HG03439 (cell line): ENCODE measurements around the gene CKMT2.
A peak's percentile ranks its signal among the peaks of the same experiment; 100 is the strongest.
"Not testable (repeated sequence)": the region's sequence is repeated elsewhere in the genome, so short reads cannot be mapped to it uniquely, and the experiment has no call there.

Experiments
- ATAC-seq: cut with Tn5 transposase; IDR thresholded peaks from one replicate; pipeline ENCODE4 v1.9.1; 2021; ENCODE audit warnings: mild to moderate bottlenecking, moderate library complexity; ENCODE audit not compliant: unreplicated experiment

Gene CKMT2

GRCh38 chr5:81249240-81249639, 16.1 kb downstream of the CKMT2 start:
- ATAC-seq, result no peak

DNA sequence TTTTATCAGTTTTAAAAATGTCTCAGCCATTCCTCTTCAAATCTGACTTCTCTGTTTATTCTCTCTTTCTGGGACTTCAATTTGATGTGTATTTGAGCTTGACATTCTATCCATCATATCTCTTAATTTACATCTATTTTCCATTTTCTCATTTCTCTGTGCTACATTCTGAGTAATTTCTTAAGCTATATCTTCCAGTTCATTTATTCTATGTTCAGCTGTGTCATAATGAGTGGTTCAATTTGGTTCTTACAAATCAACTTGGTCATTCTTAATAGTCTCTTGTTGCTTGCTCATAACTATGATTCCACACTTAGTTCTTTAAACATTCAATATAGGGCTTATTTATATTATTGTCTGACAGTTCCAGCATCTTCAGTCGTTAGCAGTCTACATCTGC, 16.9 kb downstream of the CKMT2 start:
- no peak for ATAC-seq

DNA sequence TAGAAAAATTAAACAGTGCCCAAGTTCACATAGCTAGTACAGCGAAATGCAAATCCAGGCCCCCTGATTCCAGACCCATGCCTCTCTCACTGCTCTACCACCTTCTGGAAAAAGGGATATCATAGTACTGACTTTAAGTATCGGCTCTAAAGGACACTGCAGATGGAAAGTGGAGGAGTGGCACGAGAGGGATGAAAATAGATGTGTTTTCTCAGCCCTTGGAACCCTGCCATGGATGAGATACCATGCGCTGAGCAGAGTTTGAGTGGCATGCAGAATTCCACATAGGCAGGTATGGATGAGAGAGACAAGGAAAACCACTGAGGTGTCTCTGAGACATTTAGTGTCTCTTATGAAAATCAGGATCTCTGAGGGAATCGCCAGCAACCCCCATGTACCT, 18.8 kb downstream of the CKMT2 start:
- no peak for ATAC-seq

GRCh38 chr5:81252904-81253303, 19.8 kb downstream of the CKMT2 start:
- ATAC-seq, result no peak

- no peak for ATAC-seq
Measured at GRCh38 chr5:81253875-81254274, 20.8 kb downstream of the CKMT2 start.

DNA sequence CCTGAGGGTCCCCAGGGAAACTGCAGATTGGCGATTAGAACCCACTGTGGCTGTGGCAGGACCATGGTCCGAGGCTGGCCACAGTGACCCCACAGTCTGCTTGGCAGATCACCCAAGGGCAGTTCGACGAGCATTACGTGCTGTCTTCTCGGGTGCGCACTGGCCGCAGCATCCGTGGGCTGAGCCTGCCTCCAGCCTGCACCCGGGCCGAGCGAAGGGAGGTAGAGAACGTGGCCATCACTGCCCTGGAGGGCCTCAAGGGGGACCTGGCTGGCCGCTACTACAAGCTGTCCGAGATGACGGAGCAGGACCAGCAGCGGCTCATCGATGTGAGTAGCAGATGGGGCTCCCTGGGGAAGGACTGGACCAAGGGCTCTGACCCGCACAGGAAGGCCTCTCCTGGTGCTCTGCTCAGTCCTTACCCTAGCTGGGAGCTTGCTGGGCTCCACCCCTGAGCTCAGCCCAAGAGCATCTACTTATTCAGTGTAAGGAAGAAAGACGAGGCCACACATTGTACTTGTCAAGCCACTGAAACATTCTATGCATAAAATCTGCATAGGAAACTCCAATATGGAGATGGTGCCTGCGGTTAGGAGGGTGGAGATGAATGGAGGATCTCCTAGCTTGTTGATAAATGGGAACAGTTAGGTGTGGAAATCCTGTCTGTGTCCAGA, 21.9 kb downstream of the CKMT2 start:
- ATAC-seq, result no peak

- ATAC-seq, result no peak
Measured at GRCh38 chr5:81256766-81257165, 23.6 kb downstream of the CKMT2 start.

GRCh38 chr5:81262796-81263195, 29.7 kb downstream of the CKMT2 start:
- ATAC-seq, result not testable (repeated sequence)

- no peak for ATAC-seq
Measured at GRCh38 chr5:81265101-81265500, 32.0 kb downstream of the CKMT2 start.

DNA sequence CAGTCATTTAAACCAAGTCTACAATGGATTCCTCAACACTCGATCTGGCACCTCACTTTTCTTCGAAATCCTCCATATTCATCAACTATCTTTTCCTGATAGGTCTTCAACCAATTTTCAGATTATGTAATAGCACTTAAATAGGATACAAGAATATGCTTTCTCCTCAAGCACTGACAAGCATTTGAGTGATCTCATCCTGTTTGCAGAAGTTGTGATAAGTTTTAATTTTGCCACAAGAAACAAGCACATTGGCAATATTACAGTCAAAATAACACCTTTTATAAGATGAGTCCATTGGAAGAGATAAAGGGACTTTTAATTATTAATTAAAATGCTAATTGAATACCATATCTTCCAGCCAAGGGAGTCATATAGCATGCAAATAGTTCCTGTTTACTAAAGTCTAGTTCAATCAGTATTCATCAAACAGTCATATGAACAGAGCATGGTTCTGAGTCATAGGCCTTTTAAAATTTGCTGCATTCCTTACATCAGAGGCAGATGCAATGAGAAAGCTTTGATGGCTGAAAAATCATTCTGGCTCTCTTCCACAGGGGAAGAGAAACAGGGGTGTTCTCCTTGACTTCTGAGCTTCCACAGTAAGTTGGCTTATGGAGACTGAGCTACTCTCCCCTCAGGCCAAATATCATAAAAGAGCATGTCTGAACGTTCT, 35.5 kb downstream of the CKMT2 start:
- ATAC-seq, result no peak

DNA sequence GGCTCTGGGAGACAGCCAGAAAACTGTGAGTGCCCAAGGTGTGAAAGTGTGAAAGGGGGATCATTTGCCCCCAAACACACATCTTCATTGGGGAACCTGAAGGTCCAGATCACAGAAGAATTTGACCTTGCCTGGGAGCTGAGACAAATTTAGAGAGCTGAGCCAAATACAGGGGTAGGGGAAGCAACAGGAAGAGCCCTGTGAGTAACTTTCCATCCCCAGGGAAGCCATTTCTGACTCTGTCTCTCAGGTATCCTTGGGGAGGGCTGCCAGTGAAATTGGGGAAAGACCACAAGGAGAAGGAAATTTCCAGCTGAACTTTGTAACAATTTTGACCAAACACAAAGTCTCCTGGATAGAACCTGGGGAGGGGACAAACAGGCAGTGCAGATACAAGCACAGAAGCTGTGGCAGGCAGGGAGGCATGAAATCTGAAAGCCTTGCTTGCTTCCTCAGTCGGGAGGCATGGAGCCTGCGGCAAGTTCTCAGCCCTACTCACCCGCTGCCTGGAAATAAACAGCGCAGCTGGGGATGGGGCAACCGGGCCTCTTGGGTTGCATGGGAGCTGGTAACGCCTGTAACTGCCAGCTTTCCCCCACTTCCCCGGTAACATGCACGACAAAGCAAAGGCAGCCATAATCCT, 36.8 kb downstream of the CKMT2 start:
- ATAC-seq, result no peak

DNA sequence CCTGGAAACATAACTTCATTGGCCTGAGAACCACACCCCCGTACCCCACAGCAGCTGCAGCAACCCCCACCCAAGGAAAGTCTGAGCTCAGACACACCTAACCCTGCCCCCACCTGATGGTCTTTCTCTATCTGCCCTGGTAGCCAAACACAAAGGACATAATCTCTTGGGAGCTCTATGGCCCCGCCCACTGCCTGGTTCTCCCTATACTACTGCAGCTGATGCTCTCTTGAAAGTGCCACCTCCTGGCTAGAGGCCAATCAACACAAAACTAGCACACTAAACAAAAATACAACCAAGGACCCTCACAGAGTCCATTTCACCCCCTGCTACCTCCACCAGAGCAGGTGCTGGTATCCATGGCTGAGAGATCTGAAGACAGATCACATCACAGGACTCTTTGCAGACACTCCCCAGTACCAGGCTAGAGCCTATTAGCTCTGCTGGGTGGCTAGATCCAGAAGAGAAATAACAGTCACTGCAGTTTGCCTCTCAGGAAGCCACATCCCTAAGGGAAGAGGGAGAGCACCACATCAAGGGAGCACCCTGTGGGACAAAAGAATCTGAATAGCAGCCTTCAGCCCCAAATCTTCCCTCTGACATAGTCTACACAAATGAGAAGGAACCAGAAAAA, 37.4 kb downstream of the CKMT2 start:
- ATAC-seq, result not testable (repeated sequence)

GRCh38 chr5:81283976-81284375, 50.9 kb downstream of the CKMT2 start:
- ATAC-seq, result no peak

GRCh38 chr5:81286059-81286617, 53.0 kb downstream of the CKMT2 start:
- no peak for ATAC-seq

DNA sequence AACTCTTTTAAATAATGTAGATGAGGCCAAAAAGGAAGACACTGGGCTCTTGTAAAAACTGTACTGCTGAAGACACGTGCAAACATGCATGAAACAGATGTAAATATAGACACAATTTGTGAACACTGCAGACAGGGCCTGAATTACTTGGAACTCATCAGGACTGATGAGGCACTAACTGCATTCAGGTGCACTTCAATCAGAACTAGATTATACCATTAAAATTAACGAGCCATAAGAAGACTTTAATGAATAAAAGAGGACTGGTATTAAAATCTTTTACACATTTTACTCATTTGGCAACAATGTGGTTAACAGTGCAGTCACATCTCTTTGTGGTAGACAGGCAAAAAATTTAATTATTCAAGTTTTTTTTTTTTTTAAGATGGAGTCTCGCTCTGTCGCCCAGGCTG, 54.9 kb downstream of the CKMT2 start:
- peak; percentile 56 for ATAC-seq

- ATAC-seq, result no peak
Measured at GRCh38 chr5:81290146-81290545, 57.0 kb downstream of the CKMT2 start.

- no peak for ATAC-seq
Measured at GRCh38 chr5:81292130-81292529, 59.0 kb downstream of the CKMT2 start.

DNA sequence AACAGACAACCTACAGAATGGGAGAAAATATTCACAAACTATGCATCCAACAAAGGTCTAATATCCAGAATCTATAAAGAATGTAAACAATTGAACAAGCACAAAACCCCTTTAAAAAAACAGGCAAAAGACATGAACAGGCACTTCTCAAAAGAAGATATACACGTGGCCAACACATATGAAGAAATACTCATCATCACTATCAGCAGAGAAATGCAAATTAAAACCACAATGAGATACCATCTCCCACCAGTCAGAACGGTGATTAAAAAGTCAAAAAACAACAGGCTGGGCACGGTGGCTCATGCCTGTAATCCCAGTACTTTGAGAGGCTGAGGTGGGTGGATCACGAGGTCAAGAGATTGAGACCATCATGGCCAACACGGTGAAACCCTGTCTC, 60.9 kb downstream of the CKMT2 start:
- ATAC-seq, result not testable (repeated sequence)

- no peak for ATAC-seq
Measured at GRCh38 chr5:81297531-81297930, 64.4 kb downstream of the CKMT2 start.

DNA sequence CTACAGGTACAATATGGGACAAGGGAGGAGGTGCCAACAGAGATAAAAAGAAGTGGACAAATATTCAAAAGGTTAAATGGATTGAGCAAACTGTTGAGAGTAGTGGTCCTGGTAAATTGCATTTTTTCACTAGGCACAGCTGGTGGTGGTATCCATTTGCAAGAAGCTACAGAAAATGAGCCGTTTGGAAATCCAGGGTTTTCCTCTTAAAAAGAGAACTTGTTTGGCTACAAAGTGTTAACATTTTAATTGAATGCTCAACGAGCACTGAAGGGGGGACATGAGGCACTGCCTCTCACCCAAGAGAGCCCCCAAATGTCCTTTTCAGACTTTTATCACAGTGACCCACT, 67.8 kb downstream of the CKMT2 start:
- no peak for ATAC-seq

DNA sequence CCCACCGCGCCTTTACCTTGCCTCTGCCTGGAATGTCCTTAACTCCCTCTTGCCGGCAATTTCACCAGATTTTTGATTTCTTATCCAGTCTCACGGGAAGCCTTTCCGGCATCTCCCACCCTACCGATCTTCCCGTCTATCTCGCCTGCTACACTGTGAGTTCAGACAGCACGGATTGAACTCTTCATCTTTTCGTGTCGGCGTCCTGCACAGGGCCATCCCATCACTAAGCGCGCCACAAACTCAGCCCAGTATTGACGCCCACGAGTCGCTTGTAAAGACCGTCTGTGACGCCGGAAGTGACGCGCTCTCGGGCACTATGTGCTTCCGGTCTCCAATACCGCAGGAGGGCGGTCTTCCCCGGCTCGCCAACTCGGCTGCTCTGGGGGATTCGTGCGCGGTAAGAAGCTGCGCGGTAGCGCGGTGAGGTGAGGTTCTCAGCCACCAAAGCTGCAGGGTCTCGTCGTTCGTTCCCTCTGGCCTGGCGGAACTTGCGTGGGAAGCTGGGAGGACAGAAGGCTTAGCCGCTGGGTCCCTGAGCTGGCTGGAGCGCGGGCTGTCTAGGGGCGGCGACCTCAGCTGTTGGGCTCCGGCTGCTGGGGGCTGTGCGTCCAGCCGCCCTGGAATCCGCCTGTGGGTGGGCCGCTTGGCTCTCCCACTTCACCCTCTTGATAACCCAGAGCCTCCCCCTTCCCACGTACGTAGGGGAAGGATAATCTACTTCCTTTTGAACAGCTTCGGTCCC, 68.3 kb downstream of the CKMT2 start, which contains the start of gene ZCCHC9:
Gene ZCCHC9 (plus strand): TSS at position 317 of the 745 bp plus-strand sequence. CDS start 3,171 bp downstream, outside the sequence.
- ATAC-seq, result peak; percentile 97
